HAP-1 (cell line): ENCODE results near the gene CDC25A.
A peak's percentile ranks its signal among the peaks of the same experiment; 100 is the strongest.
"Not testable (repeated sequence)": the region's sequence is repeated elsewhere in the genome, so short reads cannot be mapped to it uniquely, and the experiment has no call there.

Experiments
- DNase-seq, 2 experiments: peaks; one replicate each; pipeline ENCODE4 v3.0.0-alpha.2; 2016 to 2020; ENCODE audit warnings: low spot score in 2 of 2
- H3K27me3 ChIP-seq: fragments of 250-450 bp; sonication (Bioruptor Pico); 2 replicates; pipeline ENCODE4 v1.5.1; 2020; ENCODE audit warnings: low read depth, mild to moderate bottlenecking, moderate library complexity
- H3K36me3 ChIP-seq: fragments of 250-450 bp; sonication (Bioruptor Pico); replicated peaks from 2 replicates; pipeline ENCODE4 v1.5.1; 2020; ENCODE audit warnings: mild to moderate bottlenecking
- H3K4me1 ChIP-seq: fragments of 250-450 bp; sonication (Bioruptor Pico); 2 replicates; pipeline ENCODE4 v1.5.1; 2020; ENCODE audit warnings: mild to moderate bottlenecking
- H3K4me3 ChIP-seq: fragments of 250-450 bp; sonication (Bioruptor Pico); 2 replicates; pipeline ENCODE4 v1.5.1; 2020; ENCODE audit warnings: mild to moderate bottlenecking, moderate library complexity
- H3K9me3 ChIP-seq: fragments of 250-450 bp; sonication (Bioruptor Pico); 2 replicates; pipeline ENCODE4 v1.5.1; 2020; ENCODE audit warnings: mild to moderate bottlenecking, moderate library complexity
- in situ Hi-C: fragments of 300-500 bp; cut with MboI; formaldehyde crosslinking; loops from 3 replicates; pipeline ENCODE4 v1.14.3; 2020; ENCODE audit warnings: low sequenced_read_pairs, inconsistent platforms, mixed read lengths

The CDC25A gene

DNA sequence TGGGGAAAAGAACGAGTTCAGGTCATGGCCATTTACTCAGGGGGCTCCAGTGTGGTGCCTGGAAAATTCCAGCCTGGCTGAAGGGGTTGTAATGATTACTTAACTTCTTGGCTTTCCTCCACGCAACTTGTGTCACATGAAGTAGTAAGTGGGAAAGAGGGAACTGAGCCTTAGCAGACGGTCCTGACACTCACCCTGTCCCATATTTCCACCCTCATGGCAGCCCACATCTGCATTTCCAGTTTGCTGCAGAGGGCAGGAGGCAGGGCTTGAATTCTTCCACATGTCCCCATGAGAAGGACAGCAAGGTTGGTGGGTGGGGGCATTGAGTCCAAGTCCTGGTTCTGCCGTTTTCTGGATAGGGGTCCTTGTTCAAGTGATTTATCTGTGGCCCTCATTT lies 27.2 kb upstream of the CDC25A start:
- no peaks in the 10 kb centered on the region for H3K9me3 ChIP-seq
- H3K27me3 ChIP-seq = no peaks in the 10 kb centered on the region
- no peaks in the 10 kb centered on the region for H3K36me3 ChIP-seq
- no peak for DNase-seq
- no peak overlapping the region for H3K4me3 ChIP-seq
- H3K4me1 ChIP-seq = no peaks in the 10 kb centered on the region; the same call in 1 of the 2 replicates
- in situ Hi-C loops = no loop called here

DNA sequence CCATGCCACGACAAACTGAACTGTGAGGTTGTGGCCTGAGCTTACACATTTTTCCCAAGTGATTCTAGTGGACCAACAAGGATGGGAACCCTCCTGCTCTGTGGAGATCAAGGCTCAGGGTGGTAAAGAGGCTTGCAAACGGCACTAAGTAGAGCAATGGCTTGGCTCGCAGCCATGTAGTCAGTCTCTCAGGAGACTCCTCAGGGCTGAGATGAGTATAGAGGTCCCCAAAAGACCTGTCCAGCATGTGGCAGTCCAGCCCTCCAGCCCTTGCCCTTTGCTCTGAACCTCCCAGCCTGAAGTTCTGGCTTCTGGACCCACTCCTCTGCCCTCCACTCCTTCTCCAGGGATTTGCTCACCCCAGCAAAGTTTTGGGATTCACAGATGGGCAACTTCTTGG lies 26.8 kb upstream of the CDC25A start:
- DNase-seq = no peak
- H3K4me1 ChIP-seq = no peaks in the 10 kb centered on the region; the same call in 1 of the 2 replicates
- no peak overlapping the region for H3K4me3 ChIP-seq
- no peaks in the 10 kb centered on the region for H3K36me3 ChIP-seq
- H3K9me3 ChIP-seq = no peaks in the 10 kb centered on the region
- no peaks in the 10 kb centered on the region for H3K27me3 ChIP-seq
- in situ Hi-C loops = no loop called here

DNA sequence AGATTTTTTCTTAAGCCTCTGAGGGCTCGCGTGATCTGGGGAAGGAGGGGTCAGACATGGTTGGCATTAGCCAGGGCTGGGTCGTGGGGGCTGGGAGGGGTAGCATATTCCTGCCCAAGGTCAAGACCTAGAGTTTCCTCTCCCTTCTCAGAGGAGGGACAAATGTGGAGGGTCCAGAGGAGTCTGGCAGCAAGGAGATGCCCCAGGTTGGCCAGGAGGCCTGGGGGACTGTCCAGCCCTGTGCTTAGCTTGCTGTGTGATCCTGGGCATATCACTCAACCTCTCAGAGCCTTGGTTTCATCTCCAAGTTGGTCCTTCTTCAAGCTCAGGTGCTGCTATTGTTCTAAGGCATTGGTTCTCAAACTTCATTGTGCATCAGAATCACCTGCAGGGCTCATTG lies 26.0 kb upstream of the CDC25A start:
- Histone ChIP-seq H3K9me3 (no peaks in the 10 kb centered on the region), H3K4me1 (no peaks in the 10 kb centered on the region; the same call in 1 of the 2 replicates), H3K4me3 (no peak overlapping the region), H3K27me3 (no peaks in the 10 kb centered on the region), H3K36me3 (no peaks in the 10 kb centered on the region)
- in situ Hi-C loops = no loop called here
- no peak for DNase-seq

DNA sequence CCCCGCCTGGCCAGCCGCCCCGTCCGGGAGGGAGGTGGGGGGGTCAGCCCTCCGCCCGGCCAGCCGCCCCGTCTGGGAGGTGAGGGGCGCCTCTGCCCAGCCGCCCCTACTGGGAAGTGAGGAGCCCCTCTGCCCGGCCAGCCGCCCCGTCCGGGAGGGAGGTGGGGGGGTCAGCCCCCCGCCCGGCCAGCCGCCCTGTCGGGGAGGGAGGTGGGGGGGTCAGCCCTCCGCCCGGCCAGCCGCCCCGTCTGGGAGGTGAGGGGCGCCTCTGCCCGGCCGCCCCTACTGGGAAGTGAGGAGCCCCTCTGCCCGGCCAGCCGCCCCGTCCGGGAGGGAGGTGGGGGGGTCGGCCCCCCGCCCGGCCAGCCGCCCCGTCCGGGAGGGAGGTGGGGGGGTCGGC lies 23.6 kb upstream of the CDC25A start:
- H3K36me3 ChIP-seq, H3K4me3 ChIP-seq, H3K4me1 ChIP-seq, H3K27me3 ChIP-seq, H3K9me3 ChIP-seq, DNase-seq, in situ Hi-C loops: not testable (repeated sequence)

DNA sequence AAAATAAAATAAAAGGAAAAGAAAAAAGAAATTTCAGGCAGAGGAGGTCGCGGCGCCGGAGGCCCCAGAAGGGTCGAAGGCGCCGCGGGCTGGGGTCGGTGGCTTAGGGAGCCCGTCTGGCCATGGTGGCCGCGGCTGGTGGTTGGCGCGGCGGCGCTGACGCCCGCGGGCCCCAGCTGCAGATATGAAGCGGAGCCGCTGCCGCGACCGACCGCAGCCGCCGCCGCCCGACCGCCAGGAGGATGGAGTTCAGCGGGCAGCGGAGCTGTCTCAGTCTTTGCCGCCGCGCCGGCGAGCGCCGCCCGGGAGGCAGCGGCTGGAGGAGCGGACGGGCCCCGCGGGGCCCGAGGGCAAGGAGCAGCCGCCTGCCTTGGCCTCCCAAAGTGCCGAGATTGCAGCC lies 22.3 kb upstream of the CDC25A start:
- H3K9me3 ChIP-seq, H3K4me1 ChIP-seq, H3K4me3 ChIP-seq, H3K36me3 ChIP-seq, in situ Hi-C loops, H3K27me3 ChIP-seq, DNase-seq: not testable (repeated sequence)

DNA sequence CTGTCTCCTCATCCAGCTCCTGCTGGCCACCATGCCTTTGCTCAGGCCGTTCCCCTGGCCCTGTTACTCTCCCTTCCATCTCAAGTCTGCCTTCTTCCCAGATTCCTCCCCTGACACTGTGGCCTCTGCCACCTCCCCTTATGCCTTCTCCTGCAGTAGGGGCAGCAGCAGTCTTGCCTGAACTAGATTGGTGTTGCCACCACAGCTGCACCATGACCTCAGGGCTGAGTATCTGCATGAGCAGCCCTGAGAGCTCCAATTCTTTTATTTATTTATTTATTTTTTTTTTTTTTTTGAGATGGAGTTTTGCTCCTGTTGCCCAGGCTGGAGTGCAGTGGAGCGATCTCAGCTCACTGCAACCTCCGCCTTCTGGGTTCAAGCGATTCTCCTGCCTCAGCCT lies 21.2 kb upstream of the CDC25A start:
- Histone ChIP-seq H3K9me3 (no peaks in the 10 kb centered on the region), H3K4me1 (no peaks in the 10 kb centered on the region), H3K27me3 (no peaks in the 10 kb centered on the region), H3K4me3 (no peak overlapping the region), H3K36me3 (no peaks in the 10 kb centered on the region)
- in situ Hi-C loops = no loop called here
- no peak for DNase-seq

DNA sequence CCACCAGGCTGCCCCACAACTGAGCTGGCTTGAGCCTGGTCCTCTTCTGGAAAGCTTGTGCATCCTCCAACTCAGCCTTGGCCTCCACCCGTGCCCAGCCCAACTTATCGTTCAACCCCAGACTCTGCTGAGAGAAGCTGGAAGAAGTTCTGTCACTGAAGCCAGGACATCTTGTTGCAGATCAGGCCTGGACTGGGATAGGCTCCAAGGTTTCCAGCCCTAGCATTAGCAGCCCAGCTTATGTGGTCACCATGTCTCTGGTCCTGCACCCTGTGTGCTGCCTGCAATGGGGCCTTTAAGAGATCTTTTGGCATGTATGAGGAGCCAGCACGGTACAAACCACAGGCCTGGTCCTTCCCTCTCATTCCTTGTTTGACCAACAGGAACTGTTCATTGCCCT lies 19.9 kb upstream of the CDC25A start:
- in situ Hi-C loops = no loop called here
- H3K9me3 ChIP-seq = no peaks in the 10 kb centered on the region
- H3K27me3 ChIP-seq = no peaks in the 10 kb centered on the region
- no peak for DNase-seq
- H3K4me3 ChIP-seq = no peak overlapping the region
- H3K4me1 ChIP-seq = peaks cover 5% of the 10 kb centered on the region
- H3K36me3 ChIP-seq = no peaks in the 10 kb centered on the region

DNA sequence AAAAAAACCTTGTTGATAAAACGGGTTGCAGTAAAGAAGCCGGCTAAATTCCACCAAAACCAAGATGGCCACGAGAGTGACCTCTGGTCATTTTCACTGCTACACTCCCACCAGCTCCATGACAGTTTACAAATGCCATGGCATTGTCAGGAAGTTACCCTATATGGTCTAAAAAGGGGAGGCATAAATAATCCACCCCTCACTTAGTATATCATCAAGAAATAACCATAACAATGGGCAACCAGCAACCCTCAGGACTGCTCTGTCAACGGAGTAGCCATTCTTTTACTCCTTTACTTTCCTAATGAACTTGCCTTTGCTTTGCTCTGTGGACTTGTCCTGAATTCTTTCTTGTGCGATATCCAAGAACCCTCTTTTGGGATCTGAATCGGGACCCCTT lies 14.4 kb upstream of the CDC25A start:
- in situ Hi-C loops = no loop called here
- Histone ChIP-seq H3K9me3 (no peaks in the 10 kb centered on the region; the same call in 1 of the 2 replicates), H3K4me3 (no peak overlapping the region), H3K4me1 (peaks cover 11% of the 10 kb centered on the region), H3K27me3 (no peaks in the 10 kb centered on the region), H3K36me3 (no peaks in the 10 kb centered on the region)
- peak; percentile 41 to 51 for DNase-seq

DNA sequence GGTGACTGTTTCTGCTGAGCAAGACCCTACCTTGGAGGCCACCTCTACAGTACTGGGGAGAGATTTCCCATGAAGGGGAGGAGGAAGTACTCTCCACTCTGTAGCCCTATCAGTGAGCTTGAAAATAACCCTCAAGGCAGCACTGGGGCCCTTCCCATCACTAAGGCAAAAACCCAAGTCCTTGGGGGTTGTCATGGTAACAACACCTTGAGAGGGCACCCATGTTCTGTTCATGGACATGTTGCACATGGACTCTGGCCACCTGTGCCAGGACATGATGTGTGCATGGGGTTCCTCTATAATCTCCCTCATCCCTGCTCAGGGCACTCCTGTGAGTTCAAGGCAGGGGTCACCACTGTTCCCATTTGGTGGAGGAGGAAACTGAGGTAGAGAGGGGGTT lies 10.9 kb upstream of the CDC25A start:
- no peak for DNase-seq
- in situ Hi-C loops = loop anchor here (10.0 kb wide), 1 partner anchor 46 kb away; the partner anchor contains the start of gene ZNF589
- Histone ChIP-seq H3K27me3 (no peaks in the 10 kb centered on the region), H3K4me1 (peaks cover 16% of the 10 kb centered on the region), H3K36me3 (no peaks in the 10 kb centered on the region), H3K9me3 (no peaks in the 10 kb centered on the region; the same call in 1 of the 2 replicates), H3K4me3 (no peak overlapping the region)

DNA sequence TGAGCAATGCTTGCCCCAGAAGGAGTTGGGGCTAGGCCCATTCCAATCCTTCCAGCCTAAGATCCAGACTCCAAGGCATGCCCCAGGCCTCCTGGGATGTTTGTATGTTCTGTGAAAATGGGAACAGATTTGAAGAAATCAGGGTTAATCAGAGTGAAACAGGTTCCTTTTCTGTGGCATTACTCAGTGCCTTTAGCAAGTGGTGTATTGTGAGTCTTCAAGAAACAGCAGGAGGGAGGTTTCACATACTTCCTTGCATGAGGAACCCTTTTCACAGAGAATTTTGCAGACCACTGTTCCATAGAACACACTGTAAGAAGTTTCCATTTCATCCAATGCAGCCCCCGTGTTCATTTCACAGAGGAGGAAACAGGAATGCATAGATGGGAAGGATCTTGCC lies 8.4 kb upstream of the CDC25A start:
- Histone ChIP-seq H3K27me3 (no peaks in the 10 kb centered on the region), H3K9me3 (no peaks in the 10 kb centered on the region; the same call in 1 of the 2 replicates), H3K4me1 (0 out of 2 replicates have a peak, but pooled peaks cover 6% of the 10 kb centered on the region), H3K4me3 (no peak overlapping the region), H3K36me3 (no peaks in the 10 kb centered on the region)
- no peak for DNase-seq
- in situ Hi-C loops = loop anchor here (10.0 kb wide), 1 partner anchor 48 kb away; the partner anchor contains the start of gene ZNF589

DNA sequence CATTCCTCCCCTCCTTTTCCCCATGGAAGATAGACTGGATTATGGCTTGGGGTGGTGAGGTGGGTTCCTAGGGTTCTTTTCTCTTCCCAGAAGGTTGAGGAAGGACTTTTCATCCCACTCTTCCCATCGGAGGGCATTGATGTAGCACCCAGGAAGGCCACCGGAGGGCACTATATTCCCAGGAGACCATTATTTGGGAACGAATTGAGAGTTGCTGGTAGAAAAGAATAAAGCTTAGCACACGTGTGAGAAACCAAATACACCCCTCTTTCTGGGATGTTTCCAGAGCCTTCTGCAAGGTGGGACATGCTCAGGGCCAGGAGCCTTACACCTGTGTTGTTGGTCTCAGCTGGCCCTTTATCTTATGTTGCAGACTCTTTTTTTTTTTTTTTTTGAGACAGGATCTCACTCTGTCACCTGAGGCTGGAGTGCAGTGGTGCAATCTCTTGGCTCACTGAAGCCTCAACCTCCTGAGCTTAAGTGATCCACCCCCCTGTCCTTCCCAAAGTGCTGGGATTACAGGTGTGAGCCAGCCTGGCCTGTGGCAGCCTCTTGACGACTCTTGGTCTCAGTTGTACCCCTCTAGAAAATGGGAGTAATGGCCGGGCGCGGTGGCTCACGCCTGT lies 6.3 kb upstream of the CDC25A start:
- in situ Hi-C loops = loop anchor here (5.0 to 10.0 kb wide), 2 partner anchors 50 to 243 kb away; partner anchors contain the start of gene ZNF589
- peaks cover 16% of the 10 kb centered on the region for H3K4me1 ChIP-seq
- H3K4me3 ChIP-seq = no peak overlapping the region
- peaks cover 3% of the 10 kb centered on the region for H3K9me3 ChIP-seq
- H3K27me3 ChIP-seq = no peaks in the 10 kb centered on the region
- peak; percentile 83 to 89 for DNase-seq
- no peaks in the 10 kb centered on the region for H3K36me3 ChIP-seq

DNA sequence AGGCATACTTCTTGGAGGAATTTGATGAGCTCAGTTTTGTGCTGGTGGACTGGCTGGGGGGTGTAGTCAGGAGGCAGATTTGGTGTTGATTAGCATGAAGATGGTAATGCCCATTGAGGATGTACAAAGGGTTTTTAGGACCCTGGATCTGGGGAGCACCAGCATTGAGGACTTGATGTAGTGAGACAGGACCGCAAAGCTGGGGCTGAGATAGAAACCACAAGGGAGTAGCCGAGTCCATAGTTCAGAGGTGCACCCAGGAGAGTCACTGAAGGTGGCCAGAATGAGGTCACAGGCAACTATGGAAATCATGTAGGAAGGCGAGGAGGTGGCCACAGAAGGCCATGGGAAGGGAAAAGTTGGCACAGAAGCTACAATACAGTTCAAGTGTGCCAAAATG lies 2.7 kb upstream of the CDC25A start:
- H3K4me1 ChIP-seq = peaks cover 29% of the 10 kb centered on the region
- in situ Hi-C loops = loop anchor here (5.0 to 10.0 kb wide), 2 partner anchors 54 to 246 kb away; partner anchors contain the start of gene ZNF589
- no peak for DNase-seq
- peaks cover 3% of the 10 kb centered on the region; the same call in 1 of the 2 replicates for H3K9me3 ChIP-seq
- peaks cover 20% of the 10 kb centered on the region for H3K36me3 ChIP-seq
- no peak overlapping the region for H3K4me3 ChIP-seq
- no peaks in the 10 kb centered on the region for H3K27me3 ChIP-seq

DNA sequence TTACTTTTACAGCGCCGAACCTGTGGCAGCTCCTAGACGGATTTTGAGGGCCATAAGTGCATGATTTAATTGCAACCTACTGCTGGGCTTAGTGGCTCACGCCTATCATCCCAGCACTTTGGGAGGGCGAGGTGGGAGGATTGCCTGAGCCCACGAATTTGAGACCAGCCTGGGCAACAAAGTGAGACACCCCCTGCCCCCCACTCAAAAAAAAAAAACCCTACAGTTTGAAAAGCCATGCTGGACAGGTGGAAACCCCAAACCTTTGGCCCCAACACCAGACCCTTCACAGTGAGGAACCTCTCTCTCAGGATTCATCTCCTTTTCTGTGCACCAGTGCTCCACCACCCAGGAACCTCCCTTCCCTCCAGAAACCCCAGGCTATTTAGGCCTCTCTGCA lies 1.1 kb upstream of the CDC25A start:
- Histone ChIP-seq H3K9me3 (peaks cover 3% of the 10 kb centered on the region; the same call in 1 of the 2 replicates), H3K36me3 (peaks cover 35% of the 10 kb centered on the region), H3K27me3 (no peaks in the 10 kb centered on the region), H3K4me3 (no peak overlapping the region), H3K4me1 (peaks cover 30% of the 10 kb centered on the region)
- DNase-seq = no peak
- in situ Hi-C loops = no loop called here

DNA sequence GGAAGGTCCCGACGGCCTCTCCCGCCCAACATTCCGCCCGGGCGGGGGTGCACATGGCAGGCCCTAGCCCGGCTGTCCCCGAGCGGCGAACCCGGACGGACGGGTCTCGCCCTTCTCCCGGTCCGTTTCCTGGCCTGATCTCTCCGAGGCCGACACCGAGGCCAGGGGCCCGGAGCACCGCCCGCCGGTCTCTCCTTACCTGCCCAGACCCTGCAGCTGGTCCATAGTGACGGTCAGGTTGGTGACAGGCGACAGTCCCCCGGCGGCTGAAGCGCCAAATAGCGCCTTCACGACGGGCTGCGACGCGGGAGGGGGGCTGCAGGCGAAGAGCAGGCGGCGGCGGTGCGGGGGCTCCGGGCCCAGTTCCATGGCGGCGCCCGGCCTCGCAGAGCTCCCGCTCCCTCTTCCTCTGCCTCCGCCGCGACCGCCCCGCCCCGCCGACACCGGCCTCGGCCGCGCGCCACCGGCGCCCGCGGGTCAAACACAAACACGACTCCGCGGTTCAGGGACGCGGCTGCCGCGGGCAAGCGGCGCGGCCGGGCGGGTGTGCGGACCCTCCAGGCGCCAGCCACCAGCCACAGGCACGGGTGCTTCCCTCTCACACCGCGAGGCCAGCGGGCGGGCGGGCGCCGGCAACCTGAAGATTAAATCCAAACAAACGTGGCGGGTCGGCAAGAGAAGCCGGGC lies 495 bp downstream of the CDC25A start:
- no peak for DNase-seq
- in situ Hi-C loops = no loop called here
- Histone ChIP-seq H3K36me3 (peaks cover 51% of the 10 kb centered on the region), H3K4me1 (peaks cover 27% of the 10 kb centered on the region), H3K4me3 (peak overlapping the region; percentile 76), H3K27me3 (no peaks in the 10 kb centered on the region), H3K9me3 (peaks cover 3% of the 10 kb centered on the region; the same call in 1 of the 2 replicates)
